Natural killer cell (primary cell): ENCODE data around the gene TCIRG1. TPM values are rescaled to one million over a fixed set of nuclear protein-coding genes. Genes with fewer than 3 reads are reported as not detected.

Experiments
- ATAC-seq, 3 donors: fragments of 150-1000 bp in 2 of 3; fragments of 200-7000 bp in 1 of 3; cut with Tn5 transposase; 1 replicate in 1 of 3; 2 replicates in 2 of 3; pipeline ENCODE4 v1.10.0; 2021; ENCODE audit warnings: mild to moderate bottlenecking in 2 of 3, moderate library complexity in 2 of 3
- DNase-seq, 2 donors: peaks; one replicate each; pipeline versions ENCODE4 v3.0.0 to v3.0.0-alpha.2; 2013 to 2021; ENCODE audit warnings: mixed read lengths in 1 of 2
- H3K27ac ChIP-seq: one replicate; pipeline ENCODE4 v1.5.1; 2013; ENCODE audit warnings: mild to moderate bottlenecking, low read length
- H3K27me3 ChIP-seq: one replicate; pipeline ENCODE4 v1.6.1; 2013; ENCODE audit warnings: low read length; ENCODE audit not compliant: control insufficient read depth, insufficient read depth
- H3K36me3 ChIP-seq: one replicate; pipeline ENCODE4 v1.6.1; 2013; ENCODE audit warnings: low read length; ENCODE audit not compliant: control insufficient read depth, insufficient read depth
- H3K4me1 ChIP-seq: one replicate; pipeline ENCODE4 v1.6.1; 2013; ENCODE audit warnings: low read length; ENCODE audit not compliant: control insufficient read depth, insufficient read depth
- H3K4me3 ChIP-seq: one replicate; pipeline ENCODE4 v1.5.1; 2013; ENCODE audit warnings: low read length
- H3K9me3 ChIP-seq: one replicate; pipeline ENCODE4 v1.6.1; 2013; ENCODE audit warnings: low read length; ENCODE audit not compliant: control insufficient read depth, insufficient read depth
- H3K27ac Mint-ChIP-seq, 2 donors: one replicate each; pipeline ENCODE4 v1.8.0; 2022; ENCODE audit warnings: mild to moderate bottlenecking in 2 of 2, mixed read lengths in 2 of 2, moderate library complexity in 1 of 2
- H3K27me3 Mint-ChIP-seq, 2 donors: one replicate each; pipeline ENCODE4 v1.8.0; 2022; ENCODE audit warnings: low read depth in 2 of 2, mixed read lengths in 2 of 2
- H3K36me3 Mint-ChIP-seq: one replicate; pipeline ENCODE4 v1.8.0; 2022; ENCODE audit warnings: mixed read lengths
- H3K4me1 Mint-ChIP-seq, 2 donors: one replicate each; pipeline ENCODE4 v1.8.0; 2022; ENCODE audit warnings: mixed read lengths in 2 of 2
- H3K4me3 Mint-ChIP-seq: one replicate; pipeline ENCODE4 v1.8.0; 2022; ENCODE audit warnings: mild to moderate bottlenecking, moderate library complexity, mixed read lengths
- H3K9me3 Mint-ChIP-seq, 2 donors: one replicate each; pipeline ENCODE4 v1.8.0; 2022; ENCODE audit warnings: mixed read lengths in 2 of 2
- CTCF ChIP-seq: fragments of 200-600 bp; IDR thresholded peaks from one replicate; pipeline ENCODE4 v1.8.0; 2022; ENCODE audit warnings: antibody characterized with exemption
- WGBS: methylation state at CpG from one replicate; pipeline ENCODE4 v1.1.7; 2013; ENCODE audit warnings: missing lambda C conversion rate; ENCODE audit not compliant: insufficient coverage; 5-methylcytosine and 5-hydroxymethylcytosine counted together
- intact Hi-C: fragments of 100-400 bp; cut with micrococcal nuclease; formaldehyde crosslinking; loops from one replicate; pipeline ENCODE4 v1.14.2; 2022
- total RNA-seq, 4 donors: library from RNA; stranded (reverse); fragments of 120-200 nt in 1 of 4; gene quantifications; one replicate each; pipeline versions ENCODE4 v1.2.3 to v1.2.4, GENCODE V29; 2013 to 2022

The TCIRG1 gene
- total RNA-seq, 3 donors from 2014 or later (not counting 1 experiment from before 2014, with no cell fraction given): 438 to 480 (median 465) TPM

- Histone ChIP-seq H3K27me3 (no peaks in the 10 kb centered on the region), H3K9me3 (no peaks in the 10 kb centered on the region), H3K36me3 (no peaks in the 10 kb centered on the region), H3K27ac (no peak overlapping the region), H3K4me1 (peaks cover 11% of the 10 kb centered on the region), H3K4me3 (no peak overlapping the region)
- no peak overlapping the region for H3K4me3 Mint-ChIP-seq
- WGBS: 97% methylated on average over 7 of the region's 8 CpGs
- no peaks in the 10 kb centered on the region for H3K36me3 Mint-ChIP-seq
- no peaks in the 10 kb centered on the region for H3K27me3 Mint-ChIP-seq
- peaks cover 15% of the 10 kb centered on the region in 2 donors for H3K4me1 Mint-ChIP-seq
- H3K27ac Mint-ChIP-seq: no peak overlapping the region
- H3K9me3 Mint-ChIP-seq: no peaks in the 10 kb centered on the region
- ATAC-seq: no peak
- TF ChIP-seq CTCF: no peak
- intact Hi-C loops: no loop called here
- no peak for DNase-seq
Measured at GRCh38 chr11:68096962-68097361, 58.1 kb downstream of the TCIRG1 start.

GRCh38 chr11:68099057-68099456 is 60.2 kb downstream of the TCIRG1 start:
- no peak for TF ChIP-seq CTCF
- DNase-seq: no peak

DNA sequence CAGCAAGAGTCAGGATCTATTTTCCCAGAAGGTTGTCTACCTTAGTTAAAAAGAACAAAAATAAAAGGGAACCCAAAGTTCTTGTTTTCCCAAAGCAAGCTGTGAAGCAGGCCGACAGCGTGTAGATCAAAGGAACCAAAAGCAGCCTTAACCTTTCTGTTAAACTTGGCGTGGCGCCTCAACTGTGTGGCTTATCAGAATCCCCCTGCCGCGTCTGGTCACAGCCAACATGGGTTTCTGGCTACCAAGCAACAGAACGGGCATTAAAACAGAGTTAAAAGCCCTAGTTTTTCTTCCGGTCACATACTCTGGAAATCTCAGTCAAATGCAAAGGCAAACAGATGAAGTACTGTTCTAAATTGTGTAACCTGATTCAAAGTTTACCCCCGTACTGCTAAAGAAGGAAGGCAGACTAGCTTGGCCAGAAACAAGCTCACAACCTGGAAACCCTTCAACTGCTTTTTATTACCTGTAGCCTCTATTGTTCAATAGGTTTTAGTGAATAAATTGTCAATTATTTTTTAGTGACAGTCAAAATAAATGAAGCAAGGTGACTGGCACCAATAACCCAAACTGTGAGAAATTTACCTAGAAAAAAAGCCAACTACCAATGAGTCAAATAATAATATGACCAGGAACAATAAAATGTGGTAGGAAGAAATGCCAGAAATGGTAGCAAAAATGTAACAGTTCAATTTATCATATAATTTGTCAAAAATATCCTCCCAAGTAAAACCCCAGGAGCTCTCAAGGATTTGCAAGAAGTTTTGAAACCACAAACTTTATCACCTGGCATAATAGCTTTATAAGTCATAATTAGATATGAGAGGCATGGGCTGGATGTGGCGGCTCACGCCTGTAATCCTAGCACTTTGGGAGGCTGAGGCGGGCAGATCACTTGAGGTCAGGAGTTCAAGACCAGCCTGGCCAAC is 60.9 kb downstream of the TCIRG1 start:
- TF ChIP-seq CTCF: no peak
- Mint-ChIP-seq H3K4me3 (no peak overlapping the region), H3K27me3 (no peaks in the 10 kb centered on the region), H3K9me3 (no peaks in the 10 kb centered on the region), H3K36me3 (no peaks in the 10 kb centered on the region), H3K4me1 (peaks cover 15 to 20% of the 10 kb centered on the region in 2 donors), H3K27ac (peak overlapping the region; percentile 57 to 66)
- 16% methylated on average over 9 of the region's 12 CpGs for WGBS
- intact Hi-C loops: no loop called here
- ATAC-seq (peak in 2 of 3 donors; percentile 54 to 82), DNase-seq (peak in 1 of 2 donors; percentile 66)
- H3K4me1 ChIP-seq: peaks cover 11% of the 10 kb centered on the region
- H3K4me3 ChIP-seq: no peak overlapping the region
- no peaks in the 10 kb centered on the region for H3K36me3 ChIP-seq
- H3K27ac ChIP-seq: peak overlapping the region; percentile 67
- H3K27me3 ChIP-seq: no peaks in the 10 kb centered on the region
- no peaks in the 10 kb centered on the region for H3K9me3 ChIP-seq

More at GRCh38 chr11:68099057-68099456, 60.2 kb downstream of the TCIRG1 start:
- H3K4me1 ChIP-seq: peaks cover 11% of the 10 kb centered on the region
- H3K9me3 ChIP-seq: no peaks in the 10 kb centered on the region
- H3K4me1 Mint-ChIP-seq: peaks cover 15 to 20% of the 10 kb centered on the region in 2 donors
- H3K4me3 ChIP-seq: no peak overlapping the region
- H3K27ac Mint-ChIP-seq: peak overlapping the region; percentile 57 to 66
- no peaks in the 10 kb centered on the region for H3K27me3 ChIP-seq
- peak overlapping the region; percentile 67 for H3K27ac ChIP-seq
- H3K9me3 Mint-ChIP-seq: no peaks in the 10 kb centered on the region
- H3K4me3 Mint-ChIP-seq: no peak overlapping the region
- ATAC-seq: no peak
- intact Hi-C loops: no loop called here
- no peaks in the 10 kb centered on the region for H3K36me3 Mint-ChIP-seq
- no peaks in the 10 kb centered on the region for H3K36me3 ChIP-seq
- no peaks in the 10 kb centered on the region for H3K27me3 Mint-ChIP-seq

Other genes with a start within 250 kb of the TCIRG1 start
- 10 to 100 TPM; 26.6 to 44.3 (median 39.7) TPM for gene UNC93B1, start 34.9 kb upstream of the TCIRG1 start, total RNA-seq
- 1 to 10 TPM; 2.4 to 9.0 (median 4.0) TPM for gene ALDH3B1, start 28.7 kb upstream of the TCIRG1 start, total RNA-seq
- 10 to 100 TPM; 84.5 to 95.2 (median 90.7) TPM for gene NDUFS8, start 8.3 kb upstream of the TCIRG1 start, total RNA-seq
- gene CHKA, start 82.4 kb downstream of the TCIRG1 start, total RNA-seq: 10 to 100 TPM; 15.8 to 24.6 (median 24.4) TPM
- gene KMT5B, start 174.3 kb downstream of the TCIRG1 start, total RNA-seq: 10 to 100 TPM; 45.0 to 60.1 (median 55.6) TPM
- gene C11orf24, start 232.9 kb downstream of the TCIRG1 start, total RNA-seq: 10 to 100 TPM; 15.6 to 26.1 (median 17.7) TPM